Activated CD4-positive, alpha-beta T cell treated with anti-CD3 and anti-CD28 coated beads, Interleukin-2, amount 50 U/mL, for 16 hours (primary cell): Measurements from ENCODE around the gene MTCH1.
A peak's percentile ranks its signal among the peaks of the same experiment; 100 is the strongest.
"Not testable (repeated sequence)": the region's sequence is repeated elsewhere in the genome, so short reads cannot be mapped to it uniquely, and the experiment has no call there.

Source experiments
- DNase-seq: peaks from one replicate; pipeline ENCODE4 v3.0.0-alpha.2; 2020

Gene MTCH1

DNA sequence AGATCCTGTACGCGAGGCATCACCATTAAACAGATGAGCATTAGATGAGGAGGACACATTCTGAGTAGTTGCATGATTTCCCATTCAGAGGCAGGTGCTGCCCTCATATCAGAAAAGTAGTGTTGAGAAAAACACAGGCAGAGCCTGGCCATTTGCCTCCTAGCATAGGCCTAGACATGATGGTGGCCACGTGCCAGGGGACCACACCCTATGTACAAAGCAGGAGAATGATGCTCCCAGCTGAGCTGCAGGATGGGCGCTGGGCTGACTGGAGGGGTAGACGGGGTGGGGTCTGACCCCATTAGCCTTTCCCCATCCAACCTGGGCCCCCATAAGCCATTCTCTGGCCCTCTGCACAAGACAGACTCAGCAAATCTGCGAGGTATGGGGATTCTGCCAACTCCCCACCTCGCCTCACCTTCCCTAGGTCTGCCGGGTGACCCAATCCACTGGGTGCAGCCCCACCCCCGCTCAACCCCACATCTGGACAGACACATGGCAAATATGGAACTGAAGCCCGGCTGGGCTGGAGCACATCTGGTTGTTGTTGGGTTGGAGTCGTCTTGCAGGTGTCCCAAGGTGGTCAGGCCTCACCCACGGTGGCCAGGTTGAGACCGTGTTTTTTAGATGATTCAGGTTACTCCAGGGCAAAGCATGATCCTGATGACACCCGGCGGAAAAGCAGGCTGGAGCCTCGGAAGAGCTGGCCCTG, 17.6 kb downstream of the MTCH1 start:
- no peak for DNase-seq

DNA sequence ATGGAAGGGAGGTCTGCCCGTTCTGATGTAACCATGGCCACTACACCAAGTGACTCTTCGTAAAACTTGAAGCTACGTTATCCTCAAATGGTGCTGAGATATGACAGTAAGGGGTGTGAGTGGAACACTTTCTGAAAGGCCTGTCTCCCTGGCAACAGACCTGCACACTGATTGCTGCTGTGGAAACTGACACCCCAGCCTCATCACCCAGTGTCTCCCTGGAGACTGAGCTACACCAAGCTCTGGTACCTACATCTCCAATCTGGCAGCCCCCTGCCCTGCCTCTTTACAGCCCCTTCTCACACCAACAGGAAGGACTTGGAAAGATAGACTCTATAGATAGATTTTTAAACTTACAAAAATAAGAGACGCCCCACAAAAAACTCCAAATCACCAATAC, 18.2 kb downstream of the MTCH1 start:
- DNase-seq, result no peak

GRCh38 chr6:36967301-36967700, 18.7 kb downstream of the MTCH1 start:
- no peak for DNase-seq

DNA sequence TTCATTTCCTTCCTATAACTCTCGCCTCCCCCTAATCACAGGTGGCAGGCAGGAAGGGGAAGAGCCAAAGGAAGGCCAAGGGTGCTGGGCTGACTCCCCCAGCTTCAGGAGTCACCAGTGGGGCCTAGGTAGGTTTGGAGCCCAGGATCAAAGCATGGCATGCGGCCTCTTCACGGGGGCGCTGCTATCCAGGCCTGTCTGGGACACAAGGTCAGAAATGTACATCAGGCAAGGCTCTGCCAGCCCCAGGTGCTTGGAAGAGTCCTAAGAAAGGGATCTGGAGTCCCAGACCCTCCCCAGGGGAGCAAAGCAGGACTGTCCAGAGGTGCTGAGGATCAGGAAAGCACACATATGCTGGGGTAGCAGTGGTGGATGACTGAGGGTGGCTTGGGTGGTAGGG, 21.1 kb downstream of the MTCH1 start:
- no peak for DNase-seq

GRCh38 chr6:36964349-36964748, 21.6 kb downstream of the MTCH1 start:
- no peak for DNase-seq

GRCh38 chr6:36963451-36964290, 22.3 kb downstream of the MTCH1 start:
- DNase-seq, result no peak

DNA sequence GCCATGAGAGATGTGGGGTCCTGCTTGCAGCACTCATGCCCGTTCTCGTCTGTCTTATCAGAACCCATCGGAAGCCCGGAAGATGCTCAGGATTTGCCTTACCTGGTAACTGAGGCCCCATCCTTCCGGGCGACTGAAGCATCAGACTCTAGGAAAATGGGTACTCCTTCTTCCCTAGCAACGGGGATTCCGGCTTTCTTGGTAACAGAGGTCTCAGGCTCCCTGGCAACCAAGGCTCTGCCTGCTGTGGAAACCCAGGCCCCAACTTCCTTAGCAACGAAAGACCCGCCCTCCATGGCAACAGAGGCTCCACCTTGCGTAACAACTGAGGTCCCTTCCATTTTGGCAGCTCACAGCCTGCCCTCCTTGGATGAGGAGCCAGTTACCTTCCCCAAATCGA, 23.1 kb downstream of the MTCH1 start:
- DNase-seq, result peak; percentile 87

DNA sequence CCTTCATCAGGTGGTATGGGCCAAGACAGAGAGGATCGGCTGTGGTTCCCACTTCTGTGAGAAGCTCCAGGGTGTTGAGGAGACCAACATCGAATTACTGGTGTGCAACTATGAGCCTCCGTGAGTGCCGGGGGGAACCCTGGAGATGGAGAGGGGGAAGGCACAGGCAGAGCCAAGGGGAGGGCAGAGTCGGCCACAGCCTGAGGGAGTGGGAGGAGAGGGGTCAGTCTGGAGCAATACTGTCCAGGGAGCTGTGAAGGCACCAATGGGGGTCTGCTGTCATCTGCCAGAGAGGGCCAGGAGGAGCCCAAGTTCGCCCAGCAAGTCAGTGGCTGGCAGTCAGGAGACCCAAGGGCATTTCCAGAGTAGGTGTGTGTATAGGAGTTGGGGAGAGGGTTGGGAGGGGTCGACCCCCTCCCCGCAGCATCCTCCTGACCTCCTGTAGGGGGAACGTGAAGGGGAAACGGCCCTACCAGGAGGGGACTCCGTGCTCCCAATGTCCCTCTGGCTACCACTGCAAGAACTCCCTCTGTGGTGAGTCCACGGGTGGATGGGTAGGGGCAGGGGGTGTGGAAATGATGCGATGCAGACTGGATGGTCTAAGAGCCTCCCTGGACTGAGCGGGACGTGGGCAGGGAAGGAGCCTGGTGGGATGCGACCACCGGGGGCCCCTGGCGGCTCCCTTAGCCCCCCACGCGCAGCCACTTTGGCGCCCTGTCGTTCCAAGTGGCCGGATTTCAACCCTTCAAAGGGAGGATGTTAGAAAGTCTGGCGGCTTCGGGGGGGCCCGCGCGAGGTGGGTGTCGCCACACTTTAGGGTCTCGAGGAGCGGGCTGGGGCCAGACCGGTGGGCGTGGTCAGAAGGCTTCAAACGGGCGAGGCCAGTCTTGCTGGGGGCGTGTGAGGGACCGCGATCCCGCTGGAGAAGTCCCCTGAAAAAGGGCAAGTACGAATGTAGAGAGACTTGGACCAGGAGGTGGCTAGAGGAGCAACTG, 24.3 kb downstream of the MTCH1 start:
- DNase-seq, result no peak

DNA sequence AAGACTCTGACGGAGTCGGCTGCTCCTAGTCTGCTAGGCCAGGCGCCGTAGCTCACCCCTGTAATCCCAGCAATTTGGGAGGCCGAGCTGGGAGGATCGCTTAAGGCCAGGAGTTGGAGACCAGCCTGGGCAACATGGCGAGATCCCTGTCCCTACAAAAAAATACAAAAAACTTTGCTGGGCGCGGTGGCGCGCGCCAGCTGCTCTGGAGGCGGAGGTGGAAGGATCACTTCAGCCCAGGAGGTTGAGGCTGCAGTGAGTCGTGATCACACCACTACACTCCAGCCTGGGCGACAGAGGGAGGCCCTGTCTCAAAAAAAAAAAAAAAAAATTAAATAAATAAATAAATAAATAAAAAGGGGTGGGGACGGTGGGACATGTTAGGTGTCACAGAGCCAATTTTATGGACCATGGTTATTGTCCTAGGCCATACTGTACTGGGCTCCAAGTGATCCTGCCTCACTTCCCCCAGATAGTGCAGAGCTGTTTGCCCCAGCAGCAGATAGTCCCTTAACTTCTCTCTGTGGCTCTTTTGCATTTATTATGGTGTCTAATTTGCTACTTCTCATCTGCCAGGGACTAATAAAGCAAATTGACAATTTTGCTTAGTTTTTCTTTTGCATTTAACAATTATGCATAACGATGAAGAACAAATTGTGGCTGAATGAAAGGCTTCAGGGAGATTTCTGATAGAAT, 26.3 kb downstream of the MTCH1 start:
- DNase-seq, result no peak

GRCh38 chr6:36958775-36959554, 27.0 kb downstream of the MTCH1 start:
- DNase-seq, result no peak

DNA sequence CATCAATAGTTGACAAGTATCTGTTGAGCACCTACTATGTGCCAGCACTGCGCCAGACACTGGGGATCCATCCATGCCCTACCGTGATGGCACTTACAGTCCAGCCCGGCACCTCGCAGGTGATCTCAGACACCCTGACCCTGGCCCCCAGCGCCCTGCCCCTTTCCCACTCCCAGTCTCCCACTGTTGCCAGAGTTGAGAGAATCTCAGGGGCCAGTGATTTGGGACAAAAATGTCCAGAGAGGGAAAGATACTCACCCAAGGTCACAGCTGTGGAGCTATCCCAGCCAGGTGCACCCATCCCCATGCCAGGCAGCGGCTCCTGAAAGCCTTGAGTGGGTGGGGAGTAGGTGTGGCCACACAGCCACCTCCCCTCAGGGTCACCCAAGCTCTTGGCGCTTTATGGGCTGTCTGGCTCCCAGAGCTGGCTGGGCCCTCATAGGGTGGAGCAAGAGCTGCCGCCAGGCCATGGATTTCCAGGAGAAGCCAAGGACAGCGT, 28.2 kb downstream of the MTCH1 start:
- no peak for DNase-seq

- DNase-seq, result no peak
Observed at GRCh38 chr6:36956446-36956820, 29.6 kb downstream of the MTCH1 start.

GRCh38 chr6:36955671-36956445, 30.1 kb downstream of the MTCH1 start:
- DNase-seq, result no peak

- no peak for DNase-seq
Observed at GRCh38 chr6:36955136-36955535, 30.9 kb downstream of the MTCH1 start.

DNA sequence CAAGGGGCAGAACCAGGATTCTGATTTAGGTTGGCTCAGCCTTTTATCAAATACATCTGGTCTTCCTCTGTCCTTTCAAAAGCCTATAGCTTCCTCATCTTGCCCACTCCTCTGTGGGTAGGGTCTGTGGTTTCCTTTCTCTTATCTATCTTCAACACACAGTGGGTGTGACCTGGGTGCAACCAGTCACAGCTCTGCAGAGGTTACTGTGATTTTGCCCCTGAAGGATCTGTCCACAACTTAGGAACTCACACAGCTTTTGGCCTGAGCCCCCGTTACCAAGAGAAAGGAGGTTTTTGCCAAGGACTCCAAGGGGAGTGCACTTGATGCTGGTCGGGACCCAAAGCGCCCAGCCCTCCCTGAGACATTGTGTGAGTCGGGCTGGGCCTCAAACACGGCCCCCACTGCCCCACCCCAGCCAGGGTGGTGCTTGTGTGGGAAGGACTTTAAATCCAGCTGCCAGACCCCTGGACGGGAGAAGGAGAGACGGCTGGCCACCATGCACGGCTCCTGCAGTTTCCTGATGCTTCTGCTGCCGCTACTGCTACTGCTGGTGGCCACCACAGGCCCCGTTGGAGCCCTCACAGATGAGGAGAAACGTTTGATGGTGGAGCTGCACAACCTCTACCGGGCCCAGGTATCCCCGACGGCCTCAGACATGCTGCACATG, 31.6 kb downstream of the MTCH1 start, which contains the start of gene PI16:
PI16 (plus strand) TSS at position 477 of the 670 bp plus-strand sequence; CDS start at position 500, 23 bp downstream.
- DNase-seq, result peak; percentile 46

- DNase-seq, result no peak
Observed at GRCh38 chr6:36953931-36954261, 32.1 kb downstream of the MTCH1 start.

- no peak for DNase-seq
Observed at GRCh38 chr6:36949636-36950035, 36.4 kb downstream of the MTCH1 start.

GRCh38 chr6:36949076-36949475, 36.9 kb downstream of the MTCH1 start:
- DNase-seq, result not testable (repeated sequence)

DNA sequence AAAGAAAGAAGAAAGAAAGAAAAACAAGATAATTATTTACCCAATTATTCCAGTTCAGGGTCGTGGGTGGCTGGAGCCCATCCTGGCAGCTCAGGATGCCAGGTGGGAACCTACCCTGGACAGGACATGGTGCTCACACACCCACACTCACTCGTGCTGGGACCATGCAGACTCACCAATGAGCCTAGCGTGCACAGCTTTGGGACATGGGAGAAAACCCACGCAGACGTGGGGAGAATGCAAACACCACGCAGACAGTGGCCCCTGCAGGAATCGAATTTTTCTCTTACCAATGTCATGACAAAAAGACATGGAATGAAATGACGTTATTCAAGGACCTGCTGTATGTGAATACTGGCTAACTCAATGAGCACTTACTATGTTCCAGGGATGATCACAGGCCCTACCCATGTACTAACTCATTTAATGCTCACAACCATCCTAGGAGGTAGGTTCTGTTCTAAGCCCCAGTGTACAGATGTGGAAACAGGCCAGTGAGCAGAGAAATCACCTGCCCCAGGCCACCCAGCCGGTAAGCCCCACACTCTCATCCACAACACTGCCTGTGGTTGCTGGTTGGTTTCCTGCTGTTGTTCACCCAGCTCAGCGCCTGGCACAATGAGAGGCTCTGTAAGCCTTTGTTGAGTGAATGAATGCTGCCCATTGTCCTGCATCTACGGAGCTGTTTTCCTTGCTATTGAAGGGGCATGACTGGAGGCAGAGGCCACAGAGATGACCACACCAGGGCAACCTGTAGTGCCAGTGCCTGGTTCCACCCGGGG, 38.2 kb downstream of the MTCH1 start:
- peak; percentile 42 for DNase-seq
